ENCODE measurements around the gene GNAT3.

DNA sequence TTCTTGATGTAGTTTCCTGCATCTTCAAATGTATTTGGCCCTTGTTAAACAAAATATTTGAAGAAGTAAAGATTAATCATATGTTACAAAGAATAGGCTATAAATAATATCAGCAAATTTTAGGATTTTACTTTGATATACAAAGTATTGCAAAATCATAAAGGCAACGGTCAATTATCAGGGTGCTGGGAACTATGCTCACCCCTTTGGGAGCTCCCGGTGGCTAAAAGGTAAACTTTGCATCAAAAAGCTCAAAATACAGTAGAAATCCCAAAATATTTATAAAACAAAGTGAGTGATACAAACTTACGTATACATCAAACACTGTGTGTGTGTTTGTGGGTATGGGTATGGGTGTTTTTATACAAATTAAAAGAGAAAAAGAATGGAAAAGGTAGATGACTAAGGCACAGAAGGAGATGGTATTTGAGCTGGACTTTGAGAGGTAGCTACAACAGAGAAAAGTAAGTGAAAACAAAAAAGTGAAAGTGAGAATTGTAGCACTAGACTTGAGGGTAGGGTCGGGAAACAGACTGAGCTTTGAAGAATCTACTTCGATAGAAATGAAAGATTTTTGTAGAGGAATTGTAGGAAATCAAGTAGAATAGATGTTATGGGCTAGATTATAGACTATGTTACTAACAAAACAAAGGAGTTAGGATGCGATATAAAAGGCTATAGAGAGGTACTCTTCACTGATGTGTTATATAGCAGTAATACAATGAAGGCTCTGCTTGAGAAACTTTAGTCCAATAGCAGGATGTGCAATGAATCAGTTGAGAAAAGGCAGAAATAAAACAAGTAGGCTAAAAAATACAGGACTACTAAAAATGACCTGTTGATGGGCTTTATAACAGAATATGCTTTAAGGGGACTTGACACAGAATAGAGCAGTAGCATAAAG lies 52.8 kb downstream of the GNAT3 start:
- TF ChIP-seq, protein P1, sequence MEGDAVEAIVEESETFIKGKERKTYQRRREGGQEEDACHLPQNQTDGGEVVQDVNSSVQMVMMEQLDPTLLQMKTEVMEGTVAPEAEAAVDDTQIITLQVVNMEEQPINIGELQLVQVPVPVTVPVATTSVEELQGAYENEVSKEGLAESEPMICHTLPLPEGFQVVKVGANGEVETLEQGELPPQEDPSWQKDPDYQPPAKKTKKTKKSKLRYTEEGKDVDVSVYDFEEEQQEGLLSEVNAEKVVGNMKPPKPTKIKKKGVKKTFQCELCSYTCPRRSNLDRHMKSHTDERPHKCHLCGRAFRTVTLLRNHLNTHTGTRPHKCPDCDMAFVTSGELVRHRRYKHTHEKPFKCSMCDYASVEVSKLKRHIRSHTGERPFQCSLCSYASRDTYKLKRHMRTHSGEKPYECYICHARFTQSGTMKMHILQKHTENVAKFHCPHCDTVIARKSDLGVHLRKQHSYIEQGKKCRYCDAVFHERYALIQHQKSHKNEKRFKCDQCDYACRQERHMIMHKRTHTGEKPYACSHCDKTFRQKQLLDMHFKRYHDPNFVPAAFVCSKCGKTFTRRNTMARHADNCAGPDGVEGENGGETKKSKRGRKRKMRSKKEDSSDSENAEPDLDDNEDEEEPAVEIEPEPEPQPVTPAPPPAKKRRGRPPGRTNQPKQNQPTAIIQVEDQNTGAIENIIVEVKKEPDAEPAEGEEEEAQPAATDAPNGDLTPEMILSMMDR (IDR thresholded peaks at IDR 0.05), result no peak
- TF ChIP-seq EP300 (IDR thresholded peaks at IDR 0.05), result no peak
- TF ChIP-seq POLR2A (IDR thresholded peaks at IDR 0.05), result no peak

Data from sigmoid colon (tissue), 4 donors.